NCI-H1694 (cell line): ENCODE measurements around the gene SCAMP2.
A peak's percentile ranks its signal among the peaks of the same experiment; 100 is the strongest.

Experiments
- DNase-seq: peaks from one replicate; lab custom pipeline; 2025; lab: John Stamatoyannopoulos, UW

Gene SCAMP2

DNA sequence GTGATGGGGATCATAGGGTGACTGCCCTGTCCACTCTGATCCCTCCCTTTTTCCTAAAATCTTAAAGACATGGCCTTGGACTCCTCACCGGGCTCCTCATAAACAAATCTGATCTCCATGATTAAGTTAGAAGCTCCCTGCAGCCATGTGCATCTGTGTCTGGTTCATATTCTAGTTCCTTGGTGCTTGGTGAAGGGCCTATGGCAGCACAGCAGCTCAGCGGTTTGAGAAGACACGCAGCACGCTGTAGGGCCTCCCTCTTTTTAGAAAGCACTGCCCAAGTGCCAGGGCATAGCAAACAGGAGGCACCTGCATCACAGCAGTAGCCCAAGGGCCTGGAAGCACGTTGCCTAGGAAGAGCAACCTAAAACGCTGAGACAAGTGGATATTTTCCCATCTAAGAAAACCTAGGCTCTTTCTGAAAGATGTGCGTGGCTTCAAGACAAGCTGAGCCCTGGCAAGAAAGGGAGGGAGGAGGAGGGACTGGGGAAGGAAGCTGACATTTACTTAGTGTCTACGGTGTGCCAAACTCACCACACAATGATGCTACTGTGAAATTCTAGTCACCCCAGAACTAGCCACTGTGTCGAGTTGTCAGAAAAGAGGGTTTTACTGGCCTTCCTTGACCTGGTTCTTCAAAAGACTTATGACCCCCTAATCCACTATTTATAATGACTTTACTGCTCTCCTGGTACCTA lies 15.3 kb downstream of the SCAMP2 start:
- no peak for DNase-seq

DNA sequence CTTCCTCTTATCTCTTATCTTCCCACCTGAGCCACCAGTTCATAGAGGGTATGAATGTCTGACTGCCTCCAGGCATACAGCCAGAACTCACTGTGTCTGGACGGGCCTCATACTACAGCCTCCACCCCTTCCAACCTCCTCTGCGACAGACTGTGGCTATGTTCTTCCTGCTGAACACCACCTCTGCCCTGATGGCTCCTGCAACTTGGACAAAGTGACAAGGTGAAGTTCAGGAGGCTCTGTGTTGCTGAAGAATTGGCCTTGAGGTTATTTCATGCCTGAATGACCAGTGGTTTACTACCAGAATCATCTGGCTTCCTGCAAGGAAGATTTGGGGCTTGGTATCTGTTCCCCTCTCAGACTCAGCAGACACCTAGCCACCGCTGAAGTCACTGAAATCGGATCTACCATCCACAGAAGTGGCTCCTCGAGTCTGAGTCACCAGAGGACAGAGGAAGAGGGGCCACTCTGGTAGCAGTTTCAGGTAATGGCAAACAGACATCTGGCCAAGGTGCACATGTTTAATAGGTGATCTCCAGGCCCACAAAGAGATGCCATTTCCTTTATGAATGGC lies 16.0 kb downstream of the SCAMP2 start:
- no peak for DNase-seq

DNA sequence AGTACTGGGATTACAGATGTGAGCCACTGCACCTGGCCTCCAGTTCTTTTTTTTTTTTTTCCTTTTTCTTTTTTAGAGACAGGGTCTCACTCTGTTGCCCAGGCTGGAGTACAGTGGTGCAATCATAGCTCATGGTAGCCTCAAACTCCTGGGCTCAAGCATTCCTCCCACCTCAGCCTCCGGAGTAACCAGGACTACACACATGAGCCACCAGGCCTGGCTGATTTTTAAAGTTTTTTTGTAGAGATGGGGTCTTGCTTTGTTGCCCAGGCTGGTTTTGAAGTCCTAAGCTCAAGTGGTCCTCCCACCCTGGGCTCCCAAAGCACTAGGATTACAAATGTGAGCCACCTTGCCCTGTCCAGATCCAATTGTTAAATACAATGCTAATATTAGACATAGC lies 16.6 kb downstream of the SCAMP2 start:
- DNase-seq, result no peak

DNA sequence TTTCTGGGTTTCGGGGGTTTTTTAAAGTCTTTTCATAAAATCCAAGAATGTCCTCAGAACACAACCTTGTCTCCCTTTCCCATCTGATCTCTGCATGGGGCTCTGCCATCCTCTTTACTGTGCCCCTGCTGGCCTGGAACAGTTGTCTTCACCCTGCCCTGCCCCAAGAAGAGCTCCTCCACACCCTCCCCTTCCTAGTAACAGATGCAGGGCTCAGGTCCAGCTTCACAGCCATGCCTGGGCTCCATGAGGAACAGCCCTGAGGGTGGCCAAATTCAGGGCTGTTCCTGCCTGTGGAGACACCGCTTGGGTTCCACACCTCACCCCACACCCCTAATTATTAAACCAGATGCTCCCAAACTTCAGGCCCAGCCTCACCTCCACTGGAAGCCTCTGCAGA lies 17.3 kb downstream of the SCAMP2 start:
- no peak for DNase-seq

DNA sequence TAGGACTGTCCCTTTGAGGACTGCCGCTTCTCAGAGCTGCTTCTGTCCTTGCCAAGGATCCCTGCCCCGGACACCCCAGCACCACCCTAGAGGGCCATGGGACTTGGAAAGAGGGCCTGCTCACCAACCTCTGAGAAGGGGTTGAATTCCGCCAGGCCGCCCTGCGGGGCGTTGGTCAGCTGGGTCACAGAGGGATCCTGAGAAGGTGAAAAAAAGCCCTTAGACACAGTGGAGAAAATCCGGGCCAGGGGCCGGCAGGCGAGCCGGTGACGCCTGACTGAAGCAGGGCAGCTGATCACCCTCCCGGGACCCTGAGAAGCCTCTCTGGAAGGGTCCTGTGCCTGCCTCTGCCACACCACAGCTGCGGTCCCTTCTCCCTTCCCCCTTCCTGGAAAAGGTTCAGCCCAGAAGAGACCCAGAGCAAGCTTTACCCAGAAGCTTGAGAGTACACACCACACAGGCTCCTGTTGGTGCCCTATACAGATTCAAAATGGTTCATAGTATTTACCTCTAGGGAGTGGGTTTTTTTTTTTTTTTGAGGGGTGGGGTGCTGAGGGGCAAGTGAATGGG lies 18.6 kb downstream of the SCAMP2 start:
- no peak for DNase-seq

DNA sequence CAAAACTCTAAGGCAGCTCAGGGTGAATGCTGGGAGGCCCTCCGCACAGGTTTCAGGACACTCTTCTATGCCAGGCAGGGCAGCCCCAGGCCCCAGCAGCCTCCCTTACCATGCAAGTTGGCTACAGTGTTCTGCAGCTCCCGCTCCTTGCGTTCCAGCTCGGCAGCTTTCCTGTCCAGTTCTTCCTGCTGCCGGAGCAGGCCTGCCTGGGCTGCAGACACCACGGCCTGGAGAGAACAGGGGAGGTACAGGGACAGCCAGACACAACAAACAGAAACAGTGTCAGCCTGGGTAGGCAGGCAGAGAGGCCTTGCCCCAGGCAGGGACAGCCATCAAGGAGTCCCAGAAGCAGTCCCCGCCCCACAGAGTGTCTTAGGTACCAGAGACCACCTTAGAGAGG lies 21.2 kb downstream of the SCAMP2 start:
- DNase-seq, result no peak

DNA sequence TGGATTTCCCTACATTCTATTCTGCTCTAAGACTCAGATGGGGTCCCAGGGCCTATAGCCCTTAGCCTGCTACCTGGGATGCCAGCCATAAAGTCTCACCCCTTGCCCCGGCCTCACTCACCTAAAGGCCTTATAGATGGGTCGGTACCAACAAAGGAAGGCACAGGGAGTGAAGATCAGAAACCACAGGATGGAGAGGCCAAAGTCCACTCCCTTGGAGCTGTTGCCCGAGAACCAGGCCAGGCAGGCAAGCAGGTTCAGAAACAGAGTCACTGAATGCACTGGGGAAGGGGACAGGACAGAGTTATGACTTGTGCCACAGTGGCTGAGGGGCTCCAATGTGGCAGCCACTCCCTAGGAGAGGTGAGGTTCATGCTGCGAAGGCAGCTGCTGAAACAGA lies 22.8 kb downstream of the SCAMP2 start:
- DNase-seq, result no peak

DNA sequence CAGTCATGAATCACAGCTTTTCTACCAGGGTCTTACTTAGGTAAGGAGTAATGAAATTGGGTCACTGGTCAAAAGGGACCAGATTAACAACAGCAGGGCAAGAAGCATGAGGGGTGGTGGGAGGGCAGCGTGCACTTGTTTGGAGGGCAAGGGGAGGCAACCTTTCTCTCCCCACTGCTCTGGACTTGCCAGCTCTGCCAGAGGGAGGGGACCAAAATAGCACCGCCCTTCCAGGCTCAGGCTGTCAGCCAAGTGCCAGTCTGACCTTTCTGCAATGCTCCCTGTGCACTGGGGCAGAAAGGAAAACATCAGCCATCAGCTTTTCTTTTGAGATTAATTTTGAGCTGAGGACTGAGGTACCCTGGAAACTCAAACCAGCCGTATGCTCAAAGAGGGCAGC lies 25.7 kb downstream of the SCAMP2 start:
- DNase-seq, result no peak

DNA sequence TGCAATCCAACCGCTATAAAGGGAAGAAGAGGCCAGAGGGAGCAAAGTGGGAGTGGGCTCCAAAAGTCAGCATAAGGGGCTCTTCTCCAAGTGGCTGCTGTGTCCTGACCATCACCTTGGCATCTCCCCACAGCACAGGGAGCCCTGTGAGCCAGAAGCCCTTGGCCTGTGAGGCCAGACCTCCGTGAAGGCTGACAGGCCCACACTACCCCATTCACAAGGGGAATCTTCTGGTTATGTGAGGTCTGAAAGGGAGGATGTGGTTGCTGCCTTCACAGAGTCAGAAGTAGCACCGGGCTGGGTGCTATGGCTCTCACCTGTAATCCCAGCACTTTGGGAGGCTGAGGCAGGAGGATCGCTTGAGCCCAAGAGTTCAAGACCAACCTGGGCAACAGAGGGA lies 27.6 kb downstream of the SCAMP2 start:
- no peak for DNase-seq

DNA sequence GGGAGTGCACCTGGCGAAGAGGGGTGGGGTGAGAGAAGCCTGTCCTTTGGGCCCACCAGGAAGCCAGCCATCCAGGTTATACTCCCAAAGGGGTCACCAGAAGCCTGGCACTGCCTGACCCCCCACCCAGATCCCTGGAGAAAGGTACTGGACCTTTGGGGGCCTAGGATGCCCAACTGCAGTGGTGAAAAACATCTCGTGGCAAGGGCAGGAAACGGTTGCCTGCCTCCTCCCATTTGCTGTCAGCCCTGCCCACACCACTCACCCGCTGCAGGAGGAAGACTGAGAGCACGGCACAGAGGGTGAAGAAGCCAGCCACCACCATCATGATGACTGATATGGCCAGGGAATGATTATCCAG lies 28.0 kb downstream of the SCAMP2 start:
- no peak for DNase-seq

DNA sequence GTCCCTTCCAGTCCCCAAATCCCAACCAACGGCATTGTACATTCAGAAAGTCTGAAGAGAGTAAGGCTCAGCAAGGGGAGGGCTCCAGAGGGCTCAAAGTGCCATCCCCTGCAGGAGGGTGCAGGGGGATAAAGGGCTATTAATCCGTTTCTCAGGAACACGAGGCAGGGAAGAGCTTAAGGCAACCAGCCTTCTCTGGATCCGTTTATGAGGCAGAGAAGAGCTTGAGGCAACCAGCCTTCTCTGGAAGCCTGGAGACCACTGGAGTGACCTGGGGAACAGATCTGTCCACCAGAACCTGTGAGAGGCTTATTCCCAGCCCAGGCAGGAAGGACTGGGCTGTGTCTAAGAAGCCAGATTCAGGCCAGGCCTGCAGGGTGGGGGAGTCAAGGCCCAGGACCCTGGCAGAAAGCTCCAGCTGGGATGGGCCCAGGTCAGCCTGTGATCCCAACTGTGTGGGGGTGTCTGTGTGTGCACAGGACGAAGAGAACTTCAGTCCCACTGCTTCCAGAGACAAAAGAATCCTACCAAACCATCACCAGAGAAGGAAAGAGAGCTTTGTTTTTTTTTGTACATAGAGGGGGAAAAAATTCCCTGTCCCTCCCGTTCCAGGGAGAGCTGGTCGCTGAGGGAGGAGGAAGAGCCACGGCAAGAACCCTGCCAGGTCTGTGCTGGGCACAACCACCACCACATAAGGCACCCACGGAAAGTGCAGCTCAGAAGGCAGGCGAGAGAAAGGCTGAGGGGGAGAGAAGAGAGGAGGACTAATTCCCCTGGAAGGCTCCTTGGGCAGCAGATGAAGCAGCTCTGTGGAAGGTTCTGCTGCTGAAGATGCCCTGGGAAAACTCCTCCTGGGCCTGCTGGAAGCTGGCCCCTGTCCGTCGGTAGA lies 28.6 kb downstream of the SCAMP2 start:
- DNase-seq, result no peak

DNA sequence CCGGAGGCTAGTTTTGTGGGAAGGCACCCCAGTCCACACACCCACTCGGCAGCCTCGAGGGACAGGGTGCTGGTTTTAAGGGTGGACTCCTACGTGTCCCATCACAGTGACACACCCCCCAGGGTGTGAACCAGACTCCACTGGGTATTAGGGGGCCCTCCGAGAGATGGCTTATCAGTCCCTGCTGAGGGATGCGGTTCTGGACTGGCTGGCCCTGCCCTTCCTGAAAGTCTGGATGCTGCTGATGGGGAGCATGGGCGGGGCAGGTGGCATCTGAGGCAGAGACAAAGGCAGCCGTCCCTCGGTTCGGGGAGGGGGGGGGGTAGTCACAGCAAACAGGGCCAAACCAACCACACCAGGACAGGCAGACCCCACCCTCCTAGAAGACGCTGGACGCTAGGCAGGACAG lies 29.3 kb downstream of the SCAMP2 start:
- no peak for DNase-seq

DNA sequence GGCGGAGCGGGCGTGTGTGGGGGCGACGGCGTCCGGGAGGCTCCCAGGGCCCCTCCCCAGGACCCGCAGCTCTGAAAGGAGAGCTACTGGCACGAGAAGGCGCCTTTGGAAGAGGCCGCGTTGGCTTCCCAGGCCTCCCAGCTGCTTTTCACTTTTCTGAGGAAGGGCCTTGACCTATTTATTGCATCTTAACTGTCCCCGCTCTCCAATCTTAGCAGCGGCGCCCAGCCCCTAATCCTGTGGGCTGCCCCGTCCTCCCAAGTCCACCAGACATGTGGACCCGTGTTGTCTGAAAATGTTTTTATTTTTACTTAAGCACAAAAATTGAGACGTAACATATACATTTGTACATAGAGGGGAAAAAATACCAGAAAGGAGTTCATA lies 29.7 kb downstream of the SCAMP2 start:
- DNase-seq, result no peak

DNA sequence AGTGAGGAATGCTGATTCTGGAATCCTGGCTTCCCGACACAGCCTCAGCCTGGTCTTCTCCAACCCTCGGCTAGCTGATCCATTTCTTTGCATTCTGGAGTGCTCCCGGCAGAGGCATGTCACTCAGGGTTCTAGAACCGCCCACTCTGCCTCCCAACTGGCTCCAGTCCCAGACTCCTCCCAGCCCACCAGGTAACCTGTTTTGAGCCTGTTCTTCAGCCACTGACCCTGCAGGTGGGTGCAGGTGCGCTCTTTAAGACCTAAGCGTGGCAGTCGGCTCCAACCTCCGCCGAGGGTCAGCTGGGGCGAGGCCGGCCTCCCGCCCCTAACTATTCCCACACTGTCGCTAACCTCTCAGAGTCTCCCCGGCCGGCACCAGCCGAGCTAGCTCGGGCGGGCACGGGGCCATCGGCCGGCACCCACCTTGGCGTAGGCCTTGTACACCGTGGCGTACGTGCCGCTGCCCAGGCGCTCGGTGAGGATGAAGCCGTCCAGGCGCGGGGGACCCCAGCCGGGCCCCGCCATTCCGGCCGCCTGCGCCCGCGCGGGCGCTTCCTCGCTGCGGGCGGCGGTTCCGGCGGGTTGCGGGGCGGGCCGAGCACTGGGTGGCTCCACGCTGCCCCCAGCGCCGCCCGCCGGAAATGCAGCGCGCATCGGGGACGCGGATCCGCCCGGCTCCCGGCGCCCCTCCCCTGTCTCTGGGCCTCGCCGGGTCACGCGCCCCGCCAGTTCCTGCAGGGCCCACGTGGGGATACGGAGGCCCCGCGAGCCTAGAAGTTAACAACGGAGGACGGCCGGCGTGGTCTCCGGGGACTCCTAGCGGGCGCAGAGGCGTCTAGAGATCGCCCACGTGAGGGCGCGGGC lies 30.4 kb downstream of the SCAMP2 start, which contains the start of gene ULK3:
ULK3 (minus strand) TSS at position 576 of the 864 bp plus-strand sequence; CDS start at position 525, 51 bp downstream.
- DNase-seq, result peak; percentile 54

DNA sequence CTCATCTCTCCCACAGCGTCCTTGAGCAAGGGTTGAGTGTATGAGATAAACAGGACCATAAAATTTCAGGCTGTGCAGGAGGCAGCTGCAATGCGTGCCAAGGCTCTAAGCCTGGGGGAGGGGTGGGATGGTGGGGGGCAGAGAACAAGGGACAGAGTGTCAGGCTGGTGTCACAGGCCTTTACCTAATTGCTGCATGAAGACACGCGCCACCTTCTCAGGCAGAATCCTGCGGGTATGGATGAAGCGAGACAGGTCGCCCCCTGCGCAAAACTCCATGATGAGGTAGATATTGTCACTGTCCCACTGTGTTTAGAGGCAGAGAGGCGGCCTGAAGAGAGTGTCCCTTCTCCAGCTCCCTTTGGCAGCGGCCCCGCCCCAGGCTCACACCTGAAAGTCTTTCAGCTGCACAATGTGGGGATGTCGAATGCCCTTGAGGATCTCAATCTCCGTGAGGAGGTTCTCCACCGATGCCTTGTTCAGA lies 31.2 kb downstream of the SCAMP2 start:
- DNase-seq, result no peak

DNA sequence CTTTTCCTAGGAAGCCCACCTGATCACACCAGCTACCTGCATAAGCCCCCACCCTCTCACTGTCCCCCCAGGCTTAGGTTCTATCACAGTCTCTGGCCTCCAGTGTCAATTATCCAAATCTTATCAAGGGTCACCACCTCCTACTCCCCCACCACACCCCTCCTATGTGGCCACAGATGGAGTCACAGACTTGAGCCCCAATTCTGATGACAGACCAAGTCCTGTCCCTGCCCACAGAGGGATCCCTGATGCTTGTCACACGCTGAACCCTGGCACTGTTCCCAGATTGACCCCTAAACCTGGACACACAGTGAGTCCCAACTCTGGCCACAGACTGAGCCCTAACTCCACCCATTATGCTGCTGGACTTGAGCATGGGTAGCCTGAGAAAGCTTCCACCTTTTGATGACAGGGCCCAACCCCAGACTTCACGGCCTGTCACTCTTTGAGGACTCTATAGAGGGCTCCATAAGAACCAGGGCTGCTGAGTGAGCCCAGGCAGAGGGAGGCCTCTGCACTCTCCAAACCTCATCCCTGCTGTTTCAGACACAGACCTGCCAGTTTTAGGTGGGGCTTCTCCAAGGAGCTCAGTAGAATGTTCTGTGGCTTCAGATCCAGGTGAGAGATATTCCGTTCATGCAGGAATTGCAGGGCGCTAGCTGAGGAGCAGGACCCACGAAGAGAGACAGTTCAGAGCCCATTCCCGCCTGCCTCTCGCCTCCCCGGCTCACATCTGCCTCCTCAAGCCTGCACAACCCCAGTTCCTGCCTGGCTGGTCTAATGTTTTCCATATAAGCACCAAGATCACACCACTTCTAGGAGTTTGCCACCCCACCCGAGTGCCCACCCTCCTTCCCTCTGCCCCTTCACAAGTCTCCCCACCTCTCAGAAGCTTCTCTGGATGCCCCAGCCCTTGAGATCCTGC lies 32.1 kb downstream of the SCAMP2 start:
- DNase-seq, result no peak

DNA sequence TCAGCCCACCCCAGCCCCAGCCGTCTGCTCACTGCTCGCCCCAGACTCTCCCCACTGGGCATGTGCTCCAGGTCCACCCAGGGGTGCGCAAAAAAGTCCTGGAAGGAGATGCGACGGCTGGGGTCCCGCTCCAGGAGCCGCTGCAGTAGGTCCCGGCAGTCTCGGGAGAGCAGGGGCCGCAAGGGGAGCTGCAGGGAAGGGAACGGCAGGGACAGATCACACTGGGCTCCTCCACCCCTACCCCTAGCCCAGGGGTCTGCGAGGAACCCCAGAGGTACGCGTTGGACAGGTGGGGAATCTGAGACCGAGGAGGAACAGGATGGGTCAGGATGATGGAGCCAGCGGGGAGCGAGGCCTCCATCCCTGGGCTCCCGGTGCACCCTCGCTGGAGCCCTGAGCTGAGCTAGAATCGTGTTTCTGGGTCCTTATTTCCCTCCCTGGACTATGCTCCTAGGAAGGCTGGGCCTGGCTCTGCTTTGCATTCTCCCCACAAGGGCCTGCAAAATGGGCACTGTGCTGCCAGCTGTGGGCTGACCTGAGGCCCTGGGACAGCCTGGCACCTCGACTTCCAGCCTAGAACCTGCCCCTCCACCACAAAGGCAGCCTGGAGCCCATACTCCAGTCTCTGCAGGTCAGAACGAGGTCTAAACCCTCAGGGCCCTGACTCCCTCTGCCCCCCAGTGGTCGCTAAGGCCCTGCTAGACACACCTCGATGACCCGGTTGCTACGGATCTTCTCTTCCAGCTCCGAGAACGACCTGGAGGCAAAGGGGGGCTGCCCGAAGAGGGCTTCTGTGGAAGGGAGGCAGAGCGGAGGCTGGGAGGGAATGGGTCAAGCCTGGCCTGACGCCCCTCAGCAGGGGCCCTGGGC lies 33.4 kb downstream of the SCAMP2 start:
- no peak for DNase-seq

DNA sequence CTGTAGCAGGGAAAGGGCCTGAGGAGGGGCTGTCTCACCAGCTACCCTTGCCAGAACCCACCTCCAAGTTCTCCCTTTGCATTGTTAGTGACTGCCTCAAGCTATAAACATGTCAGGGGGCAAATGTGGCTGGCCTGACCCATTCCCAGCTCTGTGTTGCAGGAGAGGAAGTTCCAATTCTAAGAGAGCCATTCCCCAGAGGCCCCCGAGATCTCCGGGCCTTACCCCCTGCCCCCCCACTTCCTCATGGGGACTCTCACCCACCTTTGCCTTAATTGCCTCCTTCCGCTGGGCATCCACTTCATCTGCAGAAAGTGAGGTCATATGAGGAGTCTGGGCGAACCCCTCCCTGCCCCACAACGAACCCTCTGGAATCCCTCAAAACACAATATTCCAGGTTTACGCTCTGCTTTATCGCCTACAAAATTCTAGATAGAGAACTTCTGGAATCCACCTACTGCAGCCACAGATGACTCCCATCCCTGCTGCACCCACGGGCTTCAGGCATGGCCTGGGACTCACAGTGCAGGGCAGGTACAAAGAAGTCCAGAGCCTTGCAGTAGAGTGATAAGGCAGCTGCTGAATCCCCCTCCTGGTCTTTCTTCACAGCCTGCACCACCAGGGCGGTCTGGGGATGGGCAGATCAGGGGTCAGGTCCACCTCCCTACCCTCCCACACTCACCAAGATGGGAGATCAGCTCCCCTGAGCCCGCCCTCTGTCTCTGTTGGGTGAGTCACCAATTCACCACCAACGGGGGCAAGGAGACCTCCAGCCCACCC lies 34.2 kb downstream of the SCAMP2 start:
- no peak for DNase-seq

DNA sequence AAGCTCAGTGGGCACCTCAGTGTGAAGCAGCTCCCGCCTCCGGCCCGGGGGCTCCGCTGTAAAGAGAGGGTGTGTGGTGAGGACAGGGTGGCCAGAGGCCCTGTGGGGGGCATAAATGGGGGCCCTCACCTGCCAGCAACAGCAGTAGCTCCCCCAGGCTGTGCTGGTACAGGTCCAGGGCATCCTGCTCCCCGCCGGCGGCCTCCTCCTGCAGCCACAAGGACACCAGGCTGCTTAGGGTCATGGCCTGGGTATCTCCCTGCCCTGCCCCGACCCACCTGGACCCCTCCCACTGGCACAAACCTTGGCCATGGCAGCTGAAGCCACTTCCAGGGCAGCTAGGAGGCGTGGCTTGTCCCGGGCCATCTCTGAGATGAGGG lies 35.0 kb downstream of the SCAMP2 start:
- no peak for DNase-seq
